PC-3 (cell line): ENCODE data around the gene RAB22A.

Experiments used
- CTCF ChIP-seq: fragments of 300-600 bp; sonication (generic); conservative IDR thresholded peaks from 2 replicates; pipeline ENCODE4 v1.5.1; 2017; ENCODE audit warnings: antibody characterized with exemption, low read depth, mild to moderate bottlenecking, low read length
- EZH2 ChIP-seq: fragments of 300-600 bp; sonication (generic); IDR thresholded peaks from one replicate; pipeline ENCODE4 v1.6.1; 2017; ENCODE audit warnings: antibody characterized with exemption, mild to moderate bottlenecking, low read length; ENCODE audit not compliant: unreplicated experiment

DNA sequence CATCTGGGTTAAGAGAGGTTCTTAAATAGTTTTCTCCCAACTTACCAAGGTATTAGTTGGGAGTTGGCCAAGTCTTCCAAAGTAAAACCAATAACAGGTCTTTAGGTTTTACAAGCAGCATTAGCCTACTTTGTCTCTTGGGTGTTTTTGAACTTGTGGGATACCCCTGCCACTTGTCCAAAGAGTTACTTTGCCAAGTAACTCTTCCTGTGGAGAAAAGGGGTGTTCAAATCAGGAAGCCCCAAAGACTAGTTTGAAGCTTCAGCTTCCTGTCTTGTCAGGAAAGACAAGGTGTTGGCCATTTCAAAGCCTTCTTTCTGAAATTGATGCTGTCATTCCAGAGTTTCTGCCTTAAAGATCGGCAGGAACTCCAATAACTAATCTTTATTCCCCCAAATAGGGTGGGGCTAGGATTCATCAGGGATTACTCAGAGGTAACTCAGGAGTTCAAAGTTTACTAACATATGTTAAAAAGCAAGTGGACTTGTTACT, 822 bp downstream of the RAB22A start:
- TF ChIP-seq CTCF: no peak
- no peak for TF ChIP-seq EZH2
